Measurements from ENCODE around the gene CCHCR1. TPM values are rescaled to one million over a fixed set of nuclear protein-coding genes. Genes with fewer than 3 reads are reported as not detected.

CCHCR1 gene
- total RNA-seq, 6 experiments from 2014 or later, result 12.0 to 24.3 (median 23.5) TPM

- peaks cover 2% of the 10 kb centered on the region; the same call in 1 of the 2 replicates for H3K27me3 Mint-ChIP-seq (ENCODE audit: insufficient read depth)
- 0 out of 2 replicates have a peak, but pooled peaks cover 9% of the 10 kb centered on the region for H3K36me3 Mint-ChIP-seq (ENCODE audit: low read depth)
- no peak overlapping the region for H3K27ac Mint-ChIP-seq
- no peak for DNase-seq
- no peak overlapping the region for H3K4me3 Mint-ChIP-seq
- TF ChIP-seq, protein P1, sequence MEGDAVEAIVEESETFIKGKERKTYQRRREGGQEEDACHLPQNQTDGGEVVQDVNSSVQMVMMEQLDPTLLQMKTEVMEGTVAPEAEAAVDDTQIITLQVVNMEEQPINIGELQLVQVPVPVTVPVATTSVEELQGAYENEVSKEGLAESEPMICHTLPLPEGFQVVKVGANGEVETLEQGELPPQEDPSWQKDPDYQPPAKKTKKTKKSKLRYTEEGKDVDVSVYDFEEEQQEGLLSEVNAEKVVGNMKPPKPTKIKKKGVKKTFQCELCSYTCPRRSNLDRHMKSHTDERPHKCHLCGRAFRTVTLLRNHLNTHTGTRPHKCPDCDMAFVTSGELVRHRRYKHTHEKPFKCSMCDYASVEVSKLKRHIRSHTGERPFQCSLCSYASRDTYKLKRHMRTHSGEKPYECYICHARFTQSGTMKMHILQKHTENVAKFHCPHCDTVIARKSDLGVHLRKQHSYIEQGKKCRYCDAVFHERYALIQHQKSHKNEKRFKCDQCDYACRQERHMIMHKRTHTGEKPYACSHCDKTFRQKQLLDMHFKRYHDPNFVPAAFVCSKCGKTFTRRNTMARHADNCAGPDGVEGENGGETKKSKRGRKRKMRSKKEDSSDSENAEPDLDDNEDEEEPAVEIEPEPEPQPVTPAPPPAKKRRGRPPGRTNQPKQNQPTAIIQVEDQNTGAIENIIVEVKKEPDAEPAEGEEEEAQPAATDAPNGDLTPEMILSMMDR (IDR thresholded peaks at IDR 0.05), result no peak
- H3K9me3 Mint-ChIP-seq, result no peaks in the 10 kb centered on the region
- peaks cover 21% of the 10 kb centered on the region for H3K4me1 Mint-ChIP-seq (ENCODE audit: low read depth)
These were observed 12.2 kb downstream of the CCHCR1 start for GRCh38 chr6:31145386-31145785.

DNA sequence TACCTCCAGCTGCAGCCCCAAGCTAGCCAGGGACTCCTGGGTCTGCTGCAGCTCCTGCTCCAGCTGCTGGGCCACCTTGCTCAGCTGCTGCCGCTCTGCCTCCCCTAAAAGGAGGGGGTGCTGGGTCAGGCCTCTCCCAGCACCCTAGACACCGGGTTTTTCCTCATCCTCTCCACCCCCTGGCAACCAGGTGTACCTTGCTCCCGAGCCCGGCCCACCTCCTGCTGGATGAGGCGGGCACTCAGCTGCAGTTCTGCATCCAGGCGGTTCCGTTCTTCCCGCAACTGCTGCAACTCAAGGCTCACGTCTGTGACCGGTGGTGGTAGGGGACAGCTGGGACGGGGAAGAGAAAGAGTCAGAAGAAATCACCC lies 12.6 kb downstream of the CCHCR1 start:
- H3K27ac Mint-ChIP-seq, result no peak overlapping the region
- no peak for DNase-seq
- no peaks in the 10 kb centered on the region for H3K9me3 Mint-ChIP-seq
- TF ChIP-seq, protein P1 (IDR thresholded peaks at IDR 0.05), result no peak
- H3K36me3 Mint-ChIP-seq (ENCODE audit: low read depth), result 0 out of 2 replicates have a peak, but pooled peaks cover 9% of the 10 kb centered on the region
- peaks cover 21% of the 10 kb centered on the region for H3K4me1 Mint-ChIP-seq (ENCODE audit: low read depth)
- H3K27me3 Mint-ChIP-seq (ENCODE audit: insufficient read depth), result peaks cover 2% of the 10 kb centered on the region; the same call in 1 of the 2 replicates
- no peak overlapping the region for H3K4me3 Mint-ChIP-seq

DNA sequence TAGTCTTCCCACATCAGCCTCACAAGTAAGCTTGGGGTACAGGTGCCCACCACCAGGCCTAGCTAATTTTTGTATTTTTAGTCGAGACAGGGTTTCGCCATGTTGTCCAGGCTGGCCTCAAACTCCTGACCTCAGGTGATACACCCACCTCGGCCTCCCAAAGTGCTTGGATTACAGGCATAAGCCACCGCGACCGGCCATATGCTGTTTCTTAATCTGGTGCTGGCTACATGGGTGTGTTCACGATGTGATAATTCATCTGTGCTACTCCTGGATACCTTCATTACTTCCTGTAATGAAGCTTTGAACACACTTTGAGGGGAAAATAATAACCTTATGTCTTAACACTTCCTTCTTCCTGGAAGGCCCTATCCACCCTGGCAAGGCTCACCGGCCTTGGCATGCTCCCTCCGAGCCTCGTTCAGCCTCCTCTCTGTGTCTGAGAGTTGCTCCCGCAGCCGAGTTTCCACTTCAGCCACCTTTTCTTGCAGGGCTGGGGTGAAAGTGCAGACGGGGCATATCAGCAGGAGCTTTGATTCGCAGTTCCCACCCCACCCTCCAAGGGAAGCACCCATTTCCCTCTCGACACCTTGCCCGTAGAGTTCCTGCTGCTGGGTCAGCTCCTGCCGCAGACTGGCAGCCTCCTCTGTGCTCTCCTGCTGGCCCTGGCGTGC lies 13.2 kb downstream of the CCHCR1 start:
- Mint-ChIP-seq H3K27me3 (ENCODE audit: insufficient read depth) (peaks cover 2% of the 10 kb centered on the region; the same call in 1 of the 2 replicates), H3K36me3 (ENCODE audit: low read depth) (0 out of 2 replicates have a peak, but pooled peaks cover 9% of the 10 kb centered on the region), H3K4me1 (ENCODE audit: low read depth) (peaks cover 26% of the 10 kb centered on the region), H3K4me3 (no peak overlapping the region), H3K9me3 (no peaks in the 10 kb centered on the region), H3K27ac (no peak overlapping the region)
- no peak for DNase-seq
- TF ChIP-seq, protein P1 (IDR thresholded peaks at IDR 0.05), result no peak

- 0 out of 2 replicates have a peak, but pooled peaks cover 9% of the 10 kb centered on the region for H3K36me3 Mint-ChIP-seq (ENCODE audit: low read depth)
- no peak overlapping the region; the same call in 1 of the 2 replicates for H3K4me3 Mint-ChIP-seq
These were observed 14.5 kb downstream of the CCHCR1 start for GRCh38 chr6:31143148-31143547.

GRCh38 chr6:31142361-31142761 lies 15.2 kb downstream of the CCHCR1 start:
- TF ChIP-seq, protein P1 (IDR thresholded peaks at IDR 0.05), result no peak
- Mint-ChIP-seq H3K27me3 (ENCODE audit: insufficient read depth) (peaks cover 4% of the 10 kb centered on the region), H3K27ac (no peak overlapping the region; the same call in 1 of the 2 replicates), H3K9me3 (no peaks in the 10 kb centered on the region), H3K4me3 (no peak overlapping the region), H3K36me3 (ENCODE audit: low read depth) (0 out of 2 replicates have a peak, but pooled peaks cover 9% of the 10 kb centered on the region), H3K4me1 (ENCODE audit: low read depth) (peaks cover 38% of the 10 kb centered on the region)
- DNase-seq, result no peak

More at GRCh38 chr6:31143148-31143547, 14.5 kb downstream of the CCHCR1 start:
- peak overlapping the region; percentile 65; the same call in 1 of the 2 replicates for H3K27ac Mint-ChIP-seq
- no peak for DNase-seq
- peaks cover 32% of the 10 kb centered on the region for H3K4me1 Mint-ChIP-seq (ENCODE audit: low read depth)
- no peaks in the 10 kb centered on the region for H3K9me3 Mint-ChIP-seq
- peaks cover 2% of the 10 kb centered on the region; the same call in 1 of the 2 replicates for H3K27me3 Mint-ChIP-seq (ENCODE audit: insufficient read depth)
- TF ChIP-seq, protein P1 (IDR thresholded peaks at IDR 0.05), result no peak
